Measurements from ENCODE around the gene NEDD9. TPM values are rescaled to one million over a fixed set of nuclear protein-coding genes. Genes with fewer than 3 reads are reported as not detected.

NEDD9 gene
- total RNA-seq, 4 donors from 2014 or later: 34.6 to 82.7 (median 72.3) TPM

- TF ChIP-seq CTCF (IDR thresholded peaks at IDR 0.05): no peak
- TF ChIP-seq POLR2A (IDR thresholded peaks at IDR 0.05): no peak
- no peak for TF ChIP-seq EP300 (IDR thresholded peaks at IDR 0.05; ENCODE audit: low read depth)
- TF ChIP-seq POLR2AphosphoS5 (IDR thresholded peaks at IDR 0.05): no peak
- Histone ChIP-seq H3K27me3 (no peaks in the 10 kb centered on the region), H3K36me3 (peaks cover 0 to 3% (median 0%) of the 10 kb centered on the region in 4 donors), H3K27ac (peak overlapping the region; percentile 83 to 90 (median 84)), H3K4me3 (no peak overlapping the region), H3K9me3 (no peaks in the 10 kb centered on the region), H3K4me1 (peaks cover 36 to 98% (median 70%) of the 10 kb centered on the region in 4 donors)
- 66 to 67% methylated on average over 3 of the region's 3 CpGs for WGBS, 2 donors (ENCODE audit: low coverage in 1 of 2)
- intact Hi-C loops (cut with DNase I; ENCODE audit: low total_unique reads) (no loop called here), in situ Hi-C loops (cut with MboI; ENCODE audit: low pct_ligation_motif_present in 1 of 4, low pct_unique_long_range_greater_than_20kb in 1 of 4, low sequenced_read_pairs in 3 of 4) (no loop called here)
- DNase-seq: no peak
Observed at GRCh38 chr6:11218102-11218442, 14.4 kb downstream of the NEDD9 start.

- H3K36me3 ChIP-seq: peaks cover 0 to 7% (median 0%) of the 10 kb centered on the region in 4 donors
- peak overlapping the region; percentile 83 to 90 (median 84) for H3K27ac ChIP-seq
- WGBS, 2 donors (ENCODE audit: low coverage in 1 of 2): 49 to 52% methylated on average over 4 of the region's 4 CpGs
- no peaks in the 10 kb centered on the region for H3K9me3 ChIP-seq
- no peaks in the 10 kb centered on the region for H3K27me3 ChIP-seq
- peaks cover 36 to 98% (median 68%) of the 10 kb centered on the region in 4 donors for H3K4me1 ChIP-seq
- TF ChIP-seq POLR2AphosphoS5 (IDR thresholded peaks at IDR 0.05): peak in 1 of 3 donors; percentile 32
- no peak for TF ChIP-seq EP300 (IDR thresholded peaks at IDR 0.05; ENCODE audit: low read depth)
- no peak overlapping the region for H3K4me3 ChIP-seq
- in situ Hi-C loops (cut with MboI; ENCODE audit: low pct_ligation_motif_present in 1 of 4, low pct_unique_long_range_greater_than_20kb in 1 of 4, low sequenced_read_pairs in 3 of 4): no loop called here
- intact Hi-C loops (cut with DNase I; ENCODE audit: low total_unique reads): no loop called here
- peak; percentile 51 for DNase-seq
Observed at GRCh38 chr6:11217360-11218101, 14.9 kb downstream of the NEDD9 start.

- no peak overlapping the region for H3K4me3 ChIP-seq
- in situ Hi-C loops (cut with MboI; ENCODE audit: low pct_ligation_motif_present in 1 of 4, low pct_unique_long_range_greater_than_20kb in 1 of 4, low sequenced_read_pairs in 3 of 4): no loop called here
- peaks cover 0 to 8% (median 0%) of the 10 kb centered on the region in 4 donors for H3K36me3 ChIP-seq
- H3K27ac ChIP-seq: peak overlapping the region; percentile 83 to 90 (median 84)
- intact Hi-C loops (cut with DNase I; ENCODE audit: low total_unique reads): no loop called here
- peaks cover 27 to 80% (median 66%) of the 10 kb centered on the region in 4 donors for H3K4me1 ChIP-seq
- 59% methylated on average over 7 of the region's 7 CpGs; no CpG with 5 or more reads in 1 of the 2 donors for WGBS, 2 donors (ENCODE audit: low coverage in 1 of 2)
- DNase-seq: no peak
- no peaks in the 10 kb centered on the region for H3K9me3 ChIP-seq
- no peaks in the 10 kb centered on the region for H3K27me3 ChIP-seq
- TF ChIP-seq POLR2A (IDR thresholded peaks at IDR 0.05) (no peak), EP300 (IDR thresholded peaks at IDR 0.05; ENCODE audit: low read depth) (no peak), CTCF (IDR thresholded peaks at IDR 0.05) (no peak), POLR2AphosphoS5 (IDR thresholded peaks at IDR 0.05) (no peak)
Observed at GRCh38 chr6:11215773-11216172, 16.7 kb downstream of the NEDD9 start.

GRCh38 chr6:11214901-11215300 is 17.6 kb downstream of the NEDD9 start:
- H3K27ac ChIP-seq: peak overlapping the region; percentile 83 to 90 (median 84)
- WGBS, 2 donors (ENCODE audit: low coverage in 1 of 2): 82 to 84% methylated on average over 9 of the region's 9 CpGs
- in situ Hi-C loops (cut with MboI; ENCODE audit: low pct_ligation_motif_present in 1 of 4, low pct_unique_long_range_greater_than_20kb in 1 of 4, low sequenced_read_pairs in 3 of 4) (no loop called here), intact Hi-C loops (cut with DNase I; ENCODE audit: low total_unique reads) (no loop called here)
- TF ChIP-seq CTCF (IDR thresholded peaks at IDR 0.05) (no peak), EP300 (IDR thresholded peaks at IDR 0.05; ENCODE audit: low read depth) (no peak), POLR2AphosphoS5 (IDR thresholded peaks at IDR 0.05) (no peak)
- H3K27me3 ChIP-seq: no peaks in the 10 kb centered on the region
- H3K4me1 ChIP-seq: peaks cover 25 to 78% (median 67%) of the 10 kb centered on the region in 4 donors
- no peak overlapping the region for H3K4me3 ChIP-seq
- no peak for DNase-seq
- H3K9me3 ChIP-seq: no peaks in the 10 kb centered on the region
- H3K36me3 ChIP-seq: peaks cover 0 to 8% (median 0%) of the 10 kb centered on the region in 4 donors
